Measurements from ENCODE around the gene ZNF385B. TPM values are rescaled to one million over a fixed set of nuclear protein-coding genes. Genes with fewer than 3 reads are reported as not detected.

Gene ZNF385B
- total RNA-seq, 4 donors from 2014 or later: 0.89 to 3.6 (median 1.8) TPM

GRCh38 chr2:179581605-179582004, 279.8 kb downstream of the ZNF385B start:
- 91% methylated on average over 1 of the region's 1 CpG for WGBS
- TF ChIP-seq EP300 (IDR thresholded peaks at IDR 0.05): no peak
- TF ChIP-seq CTCF (IDR thresholded peaks at IDR 0.05): no peak
- no peak for TF ChIP-seq POLR2A (IDR thresholded peaks at IDR 0.05)
- TF ChIP-seq POLR2AphosphoS5 (IDR thresholded peaks at IDR 0.05): no peak
- no peaks in the 10 kb centered on the region for H3K4me1 ChIP-seq

GRCh38 chr2:179580378-179581146, 280.9 kb downstream of the ZNF385B start:
- H3K9me3 ChIP-seq: no peaks in the 10 kb centered on the region
- no peaks in the 10 kb centered on the region for H3K4me1 ChIP-seq
- no peak for DNase-seq (ENCODE audit: low spot score in 2 of 2)
- no peaks in the 10 kb centered on the region for H3K36me3 ChIP-seq
- WGBS: 80% methylated on average over 4 of the region's 4 CpGs
- H3K27me3 ChIP-seq: no peaks in the 10 kb centered on the region
- no peak overlapping the region for H3K4me3 ChIP-seq
- no peak for TF ChIP-seq POLR2A (IDR thresholded peaks at IDR 0.05)
- no peak for TF ChIP-seq CTCF (IDR thresholded peaks at IDR 0.05)
- TF ChIP-seq EP300 (IDR thresholded peaks at IDR 0.05): no peak
- no peak for TF ChIP-seq POLR2AphosphoS5 (IDR thresholded peaks at IDR 0.05)
- H3K27ac ChIP-seq: no peak overlapping the region

More at GRCh38 chr2:179581605-179582004, 279.8 kb downstream of the ZNF385B start:
- Histone ChIP-seq H3K4me3 (no peak overlapping the region), H3K36me3 (no peaks in the 10 kb centered on the region), H3K9me3 (no peaks in the 10 kb centered on the region), H3K27ac (no peak overlapping the region), H3K27me3 (no peaks in the 10 kb centered on the region)
- no peak for DNase-seq (ENCODE audit: low spot score in 2 of 2)

- no peaks in the 10 kb centered on the region for H3K27me3 ChIP-seq
- DNase-seq (ENCODE audit: low spot score in 2 of 2): no peak
- TF ChIP-seq POLR2A (IDR thresholded peaks at IDR 0.05) (no peak), POLR2AphosphoS5 (IDR thresholded peaks at IDR 0.05) (no peak), EP300 (IDR thresholded peaks at IDR 0.05) (no peak)
- no peak overlapping the region for H3K27ac ChIP-seq
- H3K4me1 ChIP-seq: no peaks in the 10 kb centered on the region
- H3K36me3 ChIP-seq: no peaks in the 10 kb centered on the region
- no peaks in the 10 kb centered on the region for H3K9me3 ChIP-seq
- no peak overlapping the region for H3K4me3 ChIP-seq
Observed at GRCh38 chr2:179579800-179580199, 281.6 kb downstream of the ZNF385B start.

- Histone ChIP-seq H3K4me3 (no peak overlapping the region), H3K4me1 (no peaks in the 10 kb centered on the region), H3K36me3 (no peaks in the 10 kb centered on the region), H3K9me3 (no peaks in the 10 kb centered on the region), H3K27ac (no peak overlapping the region), H3K27me3 (no peaks in the 10 kb centered on the region)
- no peak for TF ChIP-seq EP300 (IDR thresholded peaks at IDR 0.05)
- no peak for TF ChIP-seq POLR2AphosphoS5 (IDR thresholded peaks at IDR 0.05)
- no peak for TF ChIP-seq CTCF (IDR thresholded peaks at IDR 0.05)
- TF ChIP-seq POLR2A (IDR thresholded peaks at IDR 0.05): no peak
- 78% methylated on average over 2 of the region's 2 CpGs for WGBS
- DNase-seq (ENCODE audit: low spot score in 2 of 2): no peak
Observed at GRCh38 chr2:179578171-179578916, 283.1 kb downstream of the ZNF385B start.

DNA sequence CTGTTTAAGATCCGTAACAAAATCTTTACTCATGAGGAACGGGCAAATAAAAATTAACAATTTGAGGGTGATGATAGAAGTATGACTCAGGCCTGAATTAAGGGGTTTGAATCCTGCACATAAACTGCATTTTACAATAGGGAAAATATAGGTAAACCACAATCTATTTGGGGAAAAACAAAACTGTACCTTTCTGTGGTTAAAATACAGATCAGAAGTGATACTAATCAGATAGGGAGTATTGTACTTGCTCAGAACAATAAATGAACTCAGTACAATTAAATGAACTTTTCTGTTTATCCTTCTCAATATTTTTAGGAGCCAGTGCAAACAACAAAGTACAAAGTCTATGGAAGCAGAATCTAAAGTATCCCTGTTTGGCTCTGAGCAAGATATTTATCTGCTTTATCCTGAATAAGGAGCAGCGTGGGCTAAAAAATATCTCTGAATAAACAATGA, 287.3 kb downstream of the ZNF385B start:
- TF ChIP-seq EP300 (IDR thresholded peaks at IDR 0.05): no peak
- H3K27me3 ChIP-seq: no peaks in the 10 kb centered on the region
- 74% methylated on average over 3 of the region's 3 CpGs for WGBS
- H3K9me3 ChIP-seq: no peaks in the 10 kb centered on the region
- H3K36me3 ChIP-seq: no peaks in the 10 kb centered on the region
- no peak overlapping the region for H3K27ac ChIP-seq
- H3K4me1 ChIP-seq: no peaks in the 10 kb centered on the region
- DNase-seq (ENCODE audit: low spot score in 2 of 2): no peak
- no peak overlapping the region for H3K4me3 ChIP-seq

DNA sequence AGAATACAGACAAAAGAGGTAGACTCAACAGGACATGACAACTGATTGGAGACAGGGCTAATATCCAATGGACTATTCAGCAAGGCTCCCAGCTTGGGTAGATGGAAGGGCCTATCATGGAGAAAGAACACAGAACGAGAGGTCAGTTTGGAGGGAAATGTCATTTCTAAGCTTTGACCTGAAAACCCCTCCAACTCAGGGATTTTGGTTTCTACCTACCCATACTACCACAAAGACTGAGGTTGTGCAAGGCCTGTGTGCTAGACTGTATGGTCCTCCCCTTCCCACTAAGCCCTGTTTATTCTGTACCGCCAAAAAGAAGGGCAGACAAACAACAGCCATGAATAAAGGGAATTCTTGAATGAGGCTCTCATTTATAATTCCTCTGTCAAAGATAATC, 288.9 kb downstream of the ZNF385B start:
- Histone ChIP-seq H3K4me3 (no peak overlapping the region), H3K27me3 (no peaks in the 10 kb centered on the region), H3K36me3 (no peaks in the 10 kb centered on the region), H3K27ac (no peak overlapping the region), H3K9me3 (no peaks in the 10 kb centered on the region), H3K4me1 (no peaks in the 10 kb centered on the region)
- WGBS: 84% methylated on average over 2 of the region's 2 CpGs
- no peak for TF ChIP-seq POLR2AphosphoS5 (IDR thresholded peaks at IDR 0.05)
- TF ChIP-seq EP300 (IDR thresholded peaks at IDR 0.05): no peak
- TF ChIP-seq CTCF (IDR thresholded peaks at IDR 0.05): no peak
- no peak for TF ChIP-seq POLR2A (IDR thresholded peaks at IDR 0.05)
- DNase-seq (ENCODE audit: low spot score in 2 of 2): no peak
